ENCODE measurements around the gene ARSD.
"Not testable (repeated sequence)": the region's sequence is repeated elsewhere in the genome, so short reads cannot be mapped to it uniquely, and the experiment has no call there.

The ARSD gene, protein sequence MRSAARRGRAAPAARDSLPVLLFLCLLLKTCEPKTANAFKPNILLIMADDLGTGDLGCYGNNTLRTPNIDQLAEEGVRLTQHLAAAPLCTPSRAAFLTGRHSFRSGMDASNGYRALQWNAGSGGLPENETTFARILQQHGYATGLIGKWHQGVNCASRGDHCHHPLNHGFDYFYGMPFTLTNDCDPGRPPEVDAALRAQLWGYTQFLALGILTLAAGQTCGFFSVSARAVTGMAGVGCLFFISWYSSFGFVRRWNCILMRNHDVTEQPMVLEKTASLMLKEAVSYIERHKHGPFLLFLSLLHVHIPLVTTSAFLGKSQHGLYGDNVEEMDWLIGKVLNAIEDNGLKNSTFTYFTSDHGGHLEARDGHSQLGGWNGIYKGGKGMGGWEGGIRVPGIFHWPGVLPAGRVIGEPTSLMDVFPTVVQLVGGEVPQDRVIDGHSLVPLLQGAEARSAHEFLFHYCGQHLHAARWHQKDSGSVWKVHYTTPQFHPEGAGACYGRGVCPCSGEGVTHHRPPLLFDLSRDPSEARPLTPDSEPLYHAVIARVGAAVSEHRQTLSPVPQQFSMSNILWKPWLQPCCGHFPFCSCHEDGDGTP

DNA sequence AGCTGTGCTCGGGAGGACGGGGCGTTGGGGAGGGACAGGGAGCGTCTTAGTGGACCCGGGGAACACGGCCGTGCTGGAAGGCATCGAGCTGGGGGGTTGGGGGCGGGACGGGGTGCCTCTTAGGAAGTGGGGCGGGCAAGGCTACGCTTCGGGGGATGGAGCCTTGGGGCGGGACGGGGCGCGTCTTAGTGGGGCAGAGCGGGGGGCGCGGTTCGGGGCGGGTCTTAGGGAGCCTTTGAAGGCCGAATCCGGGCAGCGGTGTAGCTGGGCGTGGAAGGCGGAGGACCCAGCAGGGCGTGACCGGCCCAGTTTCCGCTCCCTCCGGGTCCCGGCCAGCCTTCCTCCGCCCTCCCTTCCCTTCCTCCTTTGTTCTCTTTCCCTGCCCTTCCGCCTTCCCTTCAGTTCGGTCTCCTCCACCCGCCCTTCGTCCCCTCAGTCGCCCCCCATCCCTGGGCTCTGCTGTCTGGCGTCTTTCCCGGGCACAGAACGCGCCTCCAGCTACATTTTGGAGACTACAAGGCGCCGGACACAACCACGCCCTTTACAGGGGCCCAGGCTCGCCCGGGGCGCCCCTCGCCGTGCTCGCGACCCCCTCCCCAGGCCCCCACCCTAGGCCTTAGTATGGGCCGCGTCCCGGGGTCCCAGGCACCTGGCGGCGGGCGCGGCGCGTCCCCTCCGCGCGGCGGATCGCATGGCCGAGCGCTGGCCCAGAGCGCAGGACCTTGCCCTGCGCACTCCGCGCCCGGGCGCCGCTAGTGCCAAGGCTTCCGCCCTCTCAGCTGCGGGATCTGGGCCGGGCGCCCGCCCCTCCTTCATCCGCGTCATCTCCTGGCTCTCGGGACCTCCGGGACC, at the start of gene ARSD:
Gene ARSD, minus strand, starts transcription at position 757 of the 852 bp plus-strand sequence. Its CDS starts 64 bp downstream, at position 693.
- peak; percentile 30 for DNase-seq (ENCODE audit: low read depth)

DNA sequence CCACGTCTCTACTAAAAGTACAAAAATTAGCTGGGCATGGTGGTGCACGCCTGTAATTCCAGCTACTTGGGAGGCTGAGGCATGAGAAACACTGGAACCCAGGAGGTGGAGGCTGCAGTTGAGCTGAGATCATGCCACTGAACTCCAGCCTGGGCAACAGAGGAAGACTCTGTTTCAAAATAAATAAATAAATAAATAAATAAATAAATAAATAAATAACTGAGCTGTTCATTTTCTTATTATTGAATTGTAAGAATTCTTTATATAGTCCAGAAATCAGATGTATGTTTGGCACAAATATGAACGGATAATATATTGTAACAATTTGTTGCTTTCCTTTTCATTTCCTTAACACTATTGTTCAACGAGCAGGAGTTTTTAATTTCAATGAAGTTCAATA, 49.5 kb upstream of the ARSD start:
- DNase-seq (ENCODE audit: low read depth) = not testable (repeated sequence)

DNA sequence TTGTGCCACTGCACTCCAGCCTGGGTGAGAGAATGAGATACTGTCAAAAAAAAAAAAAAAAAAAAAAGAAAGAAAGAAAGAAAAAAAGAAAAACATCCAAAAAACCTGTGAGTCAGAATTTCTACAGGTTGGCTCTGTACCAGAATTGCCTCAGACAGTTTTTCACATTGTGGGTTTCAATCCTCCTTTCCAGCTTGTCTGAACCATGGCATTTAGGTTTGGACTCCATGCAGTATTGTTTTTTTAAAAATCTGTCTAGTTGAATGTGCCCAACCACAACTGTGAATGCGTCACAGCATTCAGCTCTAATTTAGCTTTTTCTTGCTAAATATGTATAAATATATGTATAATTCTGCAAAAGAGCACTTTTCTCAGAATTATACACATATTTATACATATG, 45.8 kb upstream of the ARSD start:
- no peak for DNase-seq (ENCODE audit: low read depth)

DNA sequence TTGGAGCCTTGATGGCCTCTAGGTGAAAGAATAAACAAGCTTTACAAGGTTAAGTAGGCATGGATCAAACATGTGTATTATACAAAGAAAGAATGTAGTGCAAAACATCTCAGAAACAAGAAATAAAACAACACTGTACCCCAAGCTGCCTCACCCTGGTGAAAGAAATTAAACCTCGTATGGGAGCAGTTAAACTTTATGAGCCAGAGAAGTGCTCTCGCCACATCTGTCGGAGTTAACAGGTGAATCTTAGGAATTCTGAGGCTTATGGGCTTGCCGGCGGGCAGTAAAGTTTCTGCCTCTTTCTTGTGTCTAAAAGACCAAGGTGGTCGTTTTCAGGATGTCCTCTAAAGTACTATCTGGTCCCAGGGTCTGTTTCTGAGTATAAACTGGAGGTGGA, 43.3 kb upstream of the ARSD start:
- no peak for DNase-seq (ENCODE audit: low read depth)

DNA sequence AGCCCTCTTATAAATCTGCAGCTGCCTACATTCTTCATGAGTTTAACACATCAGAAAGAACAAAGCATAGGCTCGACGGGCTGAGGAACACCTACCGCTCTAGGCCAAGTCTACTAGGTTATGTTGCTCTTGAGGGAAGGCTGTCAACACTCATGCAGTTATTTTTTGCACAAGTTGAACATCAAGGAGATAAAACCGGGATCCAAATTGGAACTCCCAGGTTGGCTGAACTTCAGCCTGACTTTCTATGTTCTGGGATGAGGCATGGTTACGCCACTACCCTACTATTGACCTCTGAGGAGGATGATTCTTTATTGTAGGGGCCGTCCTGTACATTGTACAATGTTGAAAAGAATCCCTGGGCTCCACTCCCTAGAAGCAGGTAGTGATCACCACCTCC, 39.9 kb upstream of the ARSD start:
- no peak for DNase-seq (ENCODE audit: low read depth)

DNA sequence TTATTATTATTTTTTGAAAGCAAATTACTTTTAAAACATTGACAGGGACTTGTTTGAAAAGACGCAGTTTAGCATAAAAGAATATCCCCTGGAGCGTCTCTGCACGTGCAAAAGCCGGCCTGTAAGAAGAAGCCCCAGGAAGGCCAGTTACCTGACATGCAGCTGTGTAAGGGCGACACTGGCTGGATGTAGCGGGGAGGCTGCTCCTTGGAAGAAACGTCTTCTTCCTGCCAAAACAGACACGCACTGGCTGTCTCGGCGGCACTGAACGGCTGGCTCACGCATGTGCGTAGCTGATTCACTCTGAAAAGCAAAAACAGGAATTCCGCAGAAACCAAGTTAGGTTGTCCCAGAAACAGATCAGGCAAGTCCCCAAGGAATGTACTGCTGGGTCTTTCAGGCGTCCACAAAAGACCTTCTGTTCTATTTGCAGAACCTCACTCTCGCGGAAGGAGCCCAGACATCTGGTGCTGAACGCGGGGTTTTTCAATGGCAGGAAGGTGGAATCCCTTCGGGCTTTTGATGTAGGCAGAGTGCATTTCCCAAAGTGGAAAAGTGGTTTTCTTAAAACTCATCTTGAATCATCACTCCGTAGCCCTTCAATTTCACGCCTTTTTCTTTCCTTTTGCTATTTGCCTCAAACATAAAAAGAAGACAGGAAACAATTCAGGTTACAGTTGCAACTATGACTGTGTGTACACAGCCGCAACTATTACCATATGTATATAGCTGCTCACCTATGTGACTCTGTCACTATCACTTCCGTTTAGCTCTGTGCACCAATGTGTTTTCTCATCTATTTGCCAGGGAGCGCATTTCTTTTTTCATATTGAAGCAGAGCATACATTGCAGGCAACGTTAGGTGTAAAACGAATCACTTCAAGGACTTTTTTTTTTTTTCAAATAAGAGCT, 39.1 kb upstream of the ARSD start:
- peak; percentile 1 for DNase-seq (ENCODE audit: low read depth)

DNA sequence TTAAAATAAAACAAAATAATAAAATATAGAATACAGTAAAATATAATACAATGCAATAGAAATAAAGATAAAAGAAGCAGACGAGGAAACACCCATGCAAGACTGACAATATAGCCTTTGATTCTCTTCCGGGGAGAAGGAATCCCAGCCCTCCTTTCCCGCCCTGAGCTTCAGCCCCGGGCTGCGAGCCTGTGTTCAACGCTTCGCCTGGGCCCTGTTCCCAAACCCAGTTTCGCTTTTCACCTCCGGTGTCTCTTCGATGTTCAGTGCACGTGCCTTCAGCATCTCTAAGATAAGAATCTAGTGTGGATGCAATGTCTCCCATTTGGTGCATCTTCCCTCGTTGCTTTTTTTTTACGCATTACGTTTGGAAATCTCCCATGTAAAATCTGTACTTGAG, 38.4 kb upstream of the ARSD start:
- DNase-seq (ENCODE audit: low read depth) = no peak

DNA sequence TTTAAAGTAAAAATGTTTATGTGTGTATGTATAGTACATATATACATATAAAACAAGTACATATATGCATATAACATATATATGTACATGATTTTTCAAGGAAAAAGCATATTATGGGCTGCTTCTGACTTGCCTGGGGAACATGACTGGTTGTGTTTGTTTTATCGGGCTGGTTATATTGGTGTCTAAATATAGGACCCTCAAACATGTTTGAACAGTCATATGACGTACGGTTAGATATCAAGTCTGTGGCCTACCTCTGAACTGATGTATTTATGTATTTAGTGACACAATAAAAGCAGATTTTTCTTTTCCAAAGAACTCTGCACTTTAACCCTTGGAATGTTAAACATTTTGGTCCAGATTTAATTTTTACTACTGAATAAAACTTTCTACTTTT, 37.9 kb upstream of the ARSD start:
- no peak for DNase-seq (ENCODE audit: low read depth)

DNA sequence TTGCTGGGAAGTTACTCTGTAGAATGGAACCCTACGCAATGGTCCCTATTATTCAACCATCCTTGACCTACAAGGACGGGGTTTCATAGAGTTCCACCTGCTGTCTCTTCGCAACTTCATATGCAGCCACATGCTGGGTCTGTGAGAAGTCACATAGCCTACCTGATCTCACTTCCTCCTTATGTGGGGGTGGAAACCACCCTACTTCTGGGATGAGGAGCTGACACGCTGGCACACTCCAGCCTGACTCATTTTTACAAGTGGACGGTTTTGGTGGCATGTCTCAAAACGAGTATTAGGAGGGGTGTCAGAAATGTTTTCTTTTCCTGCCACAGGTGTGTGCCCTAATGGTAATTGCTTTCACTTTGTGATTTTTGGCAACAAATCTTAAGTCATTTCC, 36.8 kb upstream of the ARSD start:
- DNase-seq (ENCODE audit: low read depth) = no peak

DNA sequence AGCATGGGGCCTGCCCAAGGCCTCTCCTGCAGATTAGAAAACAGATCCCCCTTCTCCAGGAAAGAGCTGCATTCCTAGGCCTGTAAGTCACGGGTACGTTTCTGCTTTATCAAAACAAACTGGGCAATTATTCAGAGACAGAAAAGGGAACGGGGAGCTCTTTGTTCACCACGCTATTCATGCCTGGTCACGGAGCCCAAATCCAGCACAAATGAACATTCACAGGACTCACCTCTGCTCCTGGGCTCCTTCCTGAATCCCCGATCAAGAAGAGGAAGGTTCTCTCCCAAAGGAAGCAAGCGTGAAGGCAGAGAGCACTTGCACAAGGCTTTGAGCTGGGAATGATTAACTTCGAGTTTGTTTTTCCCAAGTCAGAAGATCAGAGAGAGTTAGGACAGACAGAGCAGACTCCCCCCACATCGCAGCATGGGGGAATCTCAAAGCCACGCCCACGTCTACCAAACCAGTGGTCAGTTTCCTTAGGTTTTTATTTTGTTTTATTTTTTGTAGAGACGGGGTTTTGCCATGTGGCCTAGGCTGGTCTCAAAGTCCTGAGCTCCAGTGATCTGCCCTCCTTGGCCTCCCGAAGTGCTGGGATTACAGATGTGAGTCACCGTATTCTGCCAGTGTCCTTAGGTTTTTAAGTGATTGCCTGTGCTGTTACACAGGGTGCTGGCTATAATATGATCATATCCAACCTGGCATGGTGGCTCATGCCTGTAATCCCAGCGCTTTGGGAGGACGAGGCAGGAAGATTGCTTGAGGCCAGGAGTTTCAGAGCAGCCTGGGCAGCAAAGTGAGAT, 35.1 kb upstream of the ARSD start:
- not testable (repeated sequence) for DNase-seq (ENCODE audit: low read depth)

DNA sequence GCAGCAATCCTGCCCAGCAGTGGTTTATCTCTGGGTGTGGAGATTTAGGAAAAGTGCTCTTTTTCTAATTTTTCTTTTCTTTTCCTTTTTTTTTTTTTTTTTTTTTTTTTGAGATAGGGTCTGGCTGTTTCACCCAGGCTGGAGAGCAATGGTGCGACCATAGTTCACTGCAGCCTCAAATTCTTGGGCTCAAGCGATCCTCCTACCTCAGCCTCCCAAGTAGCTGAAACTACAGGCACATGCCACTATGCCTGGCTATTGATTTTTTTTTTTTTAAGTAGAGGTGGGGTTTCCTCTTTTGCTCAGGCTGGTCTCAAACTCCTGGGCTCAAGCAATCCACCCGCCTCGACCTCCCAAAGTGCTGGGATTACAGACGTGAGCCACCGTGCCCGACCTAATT, 34.3 kb upstream of the ARSD start:
- not testable (repeated sequence) for DNase-seq (ENCODE audit: low read depth)

DNA sequence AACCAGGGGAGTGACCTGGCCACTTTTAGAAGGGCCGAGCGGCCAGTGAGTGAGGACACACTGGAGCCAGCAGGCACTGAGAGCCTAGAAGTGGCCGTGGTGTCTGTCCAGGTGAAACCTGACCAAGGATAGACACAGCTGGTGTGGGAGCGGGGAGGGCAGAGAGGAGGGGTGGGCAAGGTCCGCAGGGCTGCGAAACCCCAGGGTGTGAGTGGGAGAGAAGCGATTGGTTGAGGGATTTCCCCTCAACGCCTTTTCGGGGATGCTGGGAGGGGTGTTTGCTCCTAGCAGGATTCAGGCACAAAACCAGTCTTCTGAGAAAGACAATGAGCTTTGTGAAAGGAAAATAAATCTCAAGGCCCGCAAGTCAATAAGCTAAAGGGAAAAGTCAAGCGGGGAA, 33.2 kb upstream of the ARSD start:
- DNase-seq (ENCODE audit: low read depth) = no peak

DNA sequence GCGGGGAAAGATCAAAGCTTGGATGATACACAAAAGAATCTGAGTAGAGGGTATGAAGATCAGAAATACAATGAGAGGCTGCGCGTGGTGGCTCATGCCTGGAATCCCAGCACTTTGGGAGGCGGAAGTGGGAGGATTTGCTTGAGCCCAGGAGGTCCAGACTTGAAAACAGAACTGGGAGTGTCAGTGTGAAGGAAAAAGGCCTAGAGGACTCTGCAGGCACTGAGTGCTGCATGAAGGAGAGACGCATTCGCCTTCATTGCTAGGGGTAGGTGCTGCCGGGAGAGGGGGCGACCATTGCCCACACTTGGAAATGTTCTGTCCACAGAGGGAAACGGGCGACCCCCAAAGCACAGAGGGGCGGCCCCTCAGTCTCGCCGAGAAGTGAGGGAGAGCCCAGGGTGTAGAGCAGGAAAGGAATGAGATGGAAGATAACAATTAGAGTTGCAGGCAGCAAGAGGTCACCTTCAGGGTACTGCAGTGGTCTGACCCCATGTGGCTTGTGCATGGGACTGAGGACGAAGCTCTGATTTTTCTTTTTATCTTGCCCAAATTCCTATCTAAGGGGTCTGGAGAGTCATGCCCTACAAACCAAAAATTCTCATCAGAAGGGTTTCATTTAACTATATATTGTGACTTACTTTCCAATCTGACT, 31.8 kb upstream of the ARSD start:
- DNase-seq (ENCODE audit: low read depth) = no peak

DNA sequence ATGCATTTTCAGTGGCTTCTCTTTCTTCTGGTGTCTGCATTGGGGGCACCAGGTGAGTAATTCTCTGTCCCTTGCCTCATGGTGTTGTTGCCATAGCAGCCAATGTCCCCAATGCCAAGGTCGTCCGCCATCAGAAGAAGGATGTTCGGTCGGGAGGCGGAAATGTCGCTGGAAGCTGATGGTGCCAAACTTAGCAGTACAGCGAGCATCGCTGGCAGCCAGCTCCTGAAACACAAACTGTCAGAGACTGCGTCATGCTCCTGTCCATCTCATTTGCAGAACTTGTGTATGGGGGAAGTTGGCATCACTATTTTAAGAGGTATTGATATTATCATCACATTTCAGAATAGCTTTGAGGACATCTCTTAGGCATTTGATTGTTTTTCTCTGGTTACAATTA, 29.1 kb upstream of the ARSD start:
- DNase-seq (ENCODE audit: low read depth) = no peak

DNA sequence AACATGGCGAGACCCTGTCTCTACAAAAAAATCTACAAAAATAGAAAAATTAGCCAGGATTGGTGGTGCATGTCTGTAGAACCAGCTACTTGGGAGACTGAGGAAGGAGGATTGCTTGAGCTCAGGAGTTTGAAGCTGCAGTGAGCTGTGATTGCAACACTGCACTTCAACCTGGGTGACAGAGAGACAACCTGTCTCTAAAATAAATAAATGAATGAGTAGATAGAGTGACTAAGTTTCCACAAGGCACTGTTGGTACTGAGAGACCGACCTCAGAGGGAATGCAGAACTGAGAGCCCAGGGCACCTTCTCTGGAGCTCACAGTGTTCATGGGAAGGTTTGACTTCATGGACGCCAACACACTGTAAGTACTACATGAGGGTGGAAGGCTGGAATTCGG, 26.7 kb upstream of the ARSD start:
- no peak for DNase-seq (ENCODE audit: low read depth)

DNA sequence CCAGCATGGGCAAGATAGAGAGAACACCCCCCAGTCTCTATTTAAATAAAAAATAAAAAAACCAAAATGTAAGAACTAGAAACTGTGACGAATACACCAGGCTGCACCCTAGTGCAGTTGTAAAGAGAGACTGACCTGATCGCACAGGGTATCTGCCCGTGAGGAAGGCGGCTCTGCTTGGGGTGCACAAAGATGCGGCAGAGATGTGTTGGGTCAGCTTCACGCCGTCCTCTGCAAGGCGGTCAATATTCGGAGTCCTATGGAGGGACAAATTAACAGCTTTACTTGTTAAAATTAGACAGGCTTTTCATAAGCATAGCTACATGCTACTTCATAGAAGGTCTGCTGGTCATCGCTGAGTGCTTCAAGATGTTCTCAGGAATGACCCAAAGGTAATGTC, 26.1 kb upstream of the ARSD start:
- no peak for DNase-seq (ENCODE audit: low read depth)

DNA sequence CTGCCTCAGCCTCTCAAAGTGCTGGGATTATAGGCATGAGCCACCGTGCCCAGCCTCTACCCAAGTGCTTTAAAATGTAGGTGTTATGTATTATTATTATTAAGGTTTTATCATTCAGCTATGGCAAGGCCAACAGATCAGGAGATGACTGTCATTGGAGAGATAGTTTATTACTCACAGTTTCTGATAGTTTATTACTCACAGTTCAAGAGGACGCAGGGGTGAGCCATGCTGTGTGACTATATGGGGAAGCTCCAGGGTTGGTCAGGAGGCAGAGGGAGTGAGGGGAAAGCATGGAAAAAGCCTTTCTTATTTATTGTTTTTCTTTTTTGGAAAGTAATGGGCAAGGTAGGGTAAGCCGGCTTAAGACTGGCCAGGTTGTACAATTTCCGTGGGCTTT, 25.4 kb upstream of the ARSD start:
- no peak for DNase-seq (ENCODE audit: low read depth)

DNA sequence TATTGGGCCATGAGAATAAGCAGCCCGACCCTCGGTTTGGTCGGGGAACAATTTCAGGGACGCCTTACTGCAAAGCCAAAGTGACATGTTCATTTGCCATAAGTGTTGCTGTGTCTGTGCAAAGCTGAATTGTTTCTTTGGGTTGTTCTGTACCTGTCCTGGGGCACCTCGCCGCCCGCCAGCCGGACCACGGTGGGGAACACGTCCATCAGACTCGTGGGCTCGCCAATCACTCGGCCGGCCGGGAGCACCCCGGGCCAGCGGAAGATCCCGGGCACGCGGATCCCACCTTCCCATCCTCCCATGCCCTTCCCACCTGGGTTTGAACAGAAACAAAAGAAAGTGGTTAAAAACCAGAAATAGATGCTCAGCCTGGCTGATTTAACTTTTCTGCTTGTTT, 8.8 kb upstream of the ARSD start:
- DNase-seq (ENCODE audit: low read depth) = not testable (repeated sequence)

DNA sequence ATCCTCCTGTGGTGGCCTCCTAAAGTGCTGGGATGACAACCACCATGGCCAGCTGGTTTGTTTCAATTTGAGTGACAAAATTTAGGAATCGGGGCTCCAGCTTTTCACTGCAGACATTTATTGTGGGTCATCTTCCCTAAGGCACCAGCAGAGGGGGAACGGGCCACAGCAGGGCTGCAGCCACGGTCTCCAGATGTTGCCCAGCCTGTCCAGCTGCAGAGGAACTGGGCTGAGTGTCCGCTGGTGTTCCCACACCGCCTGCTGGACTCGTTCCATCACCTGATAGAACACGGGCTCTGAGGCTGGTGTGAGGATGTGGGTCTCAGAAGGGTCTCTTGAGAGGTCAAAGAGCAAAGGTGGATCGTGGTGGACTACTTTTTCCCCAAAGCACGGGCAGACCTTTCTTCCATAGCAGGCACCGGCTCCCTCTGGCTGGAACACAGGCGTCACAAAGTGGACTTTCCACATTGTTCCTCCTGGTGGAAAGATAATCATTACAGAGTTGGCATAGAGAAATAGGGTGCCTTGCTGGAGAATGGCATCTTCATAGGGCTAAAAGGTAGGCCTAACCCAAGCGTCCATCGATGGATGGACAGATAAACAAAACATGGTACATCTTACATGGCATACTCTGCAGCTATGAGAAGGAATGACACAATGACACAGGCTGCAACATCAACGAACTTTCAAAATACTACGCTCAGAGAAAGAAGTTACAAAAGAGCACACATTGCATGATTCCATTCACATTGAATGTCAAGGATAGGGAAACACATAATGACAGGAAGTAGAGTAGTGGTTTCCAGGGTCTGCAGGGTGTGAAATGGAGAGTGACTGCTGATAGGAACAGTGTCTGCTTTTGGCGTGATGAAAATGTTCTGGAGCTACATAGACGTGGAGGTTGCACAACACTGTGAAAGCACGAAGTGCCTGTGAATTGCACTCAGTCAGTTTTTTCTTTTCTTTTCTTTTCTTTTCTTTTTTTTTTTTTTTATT, 5.9 kb upstream of the ARSD start:
- no peak for DNase-seq (ENCODE audit: low read depth)

Data from activated T-cell treated with anti-CD3 and anti-CD28 coated beads for 48 hours (primary cell).